Measurements from ENCODE around the gene CD109.

Gene CD109

DNA sequence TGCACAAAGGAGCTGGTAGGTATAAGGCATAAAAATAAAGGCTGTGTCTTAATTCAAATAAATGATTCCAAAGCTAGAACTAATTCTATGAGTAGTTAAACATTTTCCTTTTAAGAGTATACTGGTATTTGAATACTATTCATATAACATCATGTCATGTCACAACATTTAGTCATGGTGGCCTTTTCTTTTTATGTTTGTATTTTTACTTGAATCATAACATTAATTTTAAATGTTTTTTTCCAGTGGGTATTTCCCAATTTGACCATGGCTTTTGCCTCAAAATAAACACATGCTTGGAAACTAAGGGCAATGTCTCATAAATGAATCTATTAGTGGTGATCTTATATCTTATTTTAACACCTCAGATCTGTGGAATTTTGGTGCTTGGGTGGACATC lies 177.1 kb downstream of the CD109 start:
- Histone ChIP-seq H3K4me1 (ENCODE audit: control insufficient read depth, insufficient read depth, low read length, poor library complexity, severe bottlenecking) (no peaks in the 10 kb centered on the region), H3K9me3 (ENCODE audit: control insufficient read depth, low read length) (no peaks in the 10 kb centered on the region), H3K27ac (ENCODE audit: insufficient read depth, low read length, poor library complexity, severe bottlenecking) (no peak overlapping the region), H3K36me3 (ENCODE audit: control insufficient read depth, insufficient read depth, low read length) (no peaks in the 10 kb centered on the region), H3K27me3 (replicated peaks; ENCODE audit: control insufficient read depth, insufficient read depth, low read length, poor library complexity, severe bottlenecking) (no peaks in the 10 kb centered on the region), H3K4me3 (ENCODE audit: insufficient read depth, low read depth, low read length, poor library complexity, severe bottlenecking) (no peak overlapping the region)
- no peak for DNase-seq
